Adipose tissue (tissue), 3 donors: ENCODE measurements around the gene RETN. TPM values are rescaled to one million over a fixed set of nuclear protein-coding genes. Genes with fewer than 3 reads are reported as not detected.

ENCODE experiments used
- H3K27ac ChIP-seq: one replicate; pipeline ENCODE4 v1.5.1; 2013; ENCODE audit warnings: low read depth, low read length
- WGBS, 3 donors: extraction: QIAGEN DNeasy Blood & Tissue Kit; methylation state at CpG; one replicate each; pipeline ENCODE4 v1.1.7; 2013; 5-methylcytosine and 5-hydroxymethylcytosine counted together
- polyA plus RNA-seq, 3 donors: library from polyadenylated mRNA; stranded (reverse); fragments of 200-250 nt; gene quantifications; one replicate each; pipeline ENCODE4 v1.2.3, GENCODE V29; 2013
- donor health status: healthy with polysubstance abuse.
- donor health status: Bipolar disorder and iron deficiency.
- donor health status: healthy.

RETN gene
- polyA plus RNA-seq, 3 donors: 5.0 to 20.0 (median 15.1) TPM

GRCh38 chr19:7677669-7678311 lies 8.9 kb downstream of the RETN start:
- H3K27ac ChIP-seq: peak overlapping the region; percentile 10
- 39 to 40% (median 39%) methylated on average over 12 of the region's 12 CpGs for WGBS, 3 donors

GRCh38 chr19:7678971-7679751 lies 10.3 kb downstream of the RETN start:
- 43 to 44% (median 44%) methylated on average over 30 of the region's 30 CpGs for WGBS, 3 donors
- H3K27ac ChIP-seq: no peak overlapping the region

GRCh38 chr19:7679771-7680605 lies 11.1 kb downstream of the RETN start:
- H3K27ac ChIP-seq: no peak overlapping the region
- WGBS, 3 donors: 42 to 50% (median 47%) methylated on average over 22 of the region's 22 CpGs

DNA sequence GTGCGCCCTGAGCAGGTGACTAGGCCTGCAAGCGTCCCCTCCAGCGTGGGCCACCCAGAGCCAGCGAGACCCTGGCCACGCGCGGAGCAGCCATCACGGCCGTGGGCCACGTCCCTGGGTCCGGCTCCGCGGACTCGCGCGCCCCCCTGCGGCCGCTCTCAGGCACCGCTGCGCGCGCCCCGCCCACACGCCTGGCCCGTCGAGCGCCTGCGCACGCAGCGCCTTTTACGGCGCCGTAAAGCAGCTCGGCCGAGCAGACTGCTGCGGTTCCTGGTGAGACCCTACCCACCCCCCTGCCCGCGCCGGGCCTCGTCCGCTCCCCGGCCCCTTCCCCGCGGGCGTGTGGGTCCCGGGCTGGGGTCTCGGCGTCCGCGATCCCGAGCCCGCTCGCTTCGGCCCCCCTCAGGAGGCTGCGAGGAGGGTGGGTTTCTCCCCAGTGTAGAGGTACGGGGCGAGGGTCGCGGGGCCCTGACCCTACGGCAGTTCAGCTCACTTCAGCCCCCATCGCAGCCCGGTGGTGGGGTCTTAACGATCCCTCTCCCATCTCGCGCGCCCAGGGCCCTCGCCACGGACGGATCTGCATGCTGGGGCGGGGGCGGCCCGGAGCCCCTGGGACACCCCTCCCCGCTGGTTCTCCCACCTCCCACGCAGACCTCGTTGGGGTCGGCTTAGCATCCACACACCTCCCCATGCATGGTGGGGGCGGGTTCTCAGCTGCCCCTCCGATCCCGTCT lies 11.9 kb downstream of the RETN start, which contains the start of gene TRAPPC5:
Gene TRAPPC5, plus strand, starts transcription at position 228 of the 734 bp plus-strand sequence. CDS start 1,421 bp downstream, outside the sequence.
- peak within 1 kb of the TSS; percentile 38 for H3K27ac ChIP-seq
- WGBS, 3 donors: 0% methylated on average over 58 to 79 of the region's 79 CpGs

- 2 to 5% (median 3%) methylated on average over 43 of the region's 43 CpGs for WGBS, 3 donors
- H3K27ac ChIP-seq: peak overlapping the region; percentile 38
Measured at GRCh38 chr19:7681340-7682174, 12.7 kb downstream of the RETN start.

- H3K27ac ChIP-seq: no peak overlapping the region
- 80 to 83% (median 81%) methylated on average over 54 to 74 of the region's 74 CpGs for WGBS, 3 donors
Measured at GRCh38 chr19:7682175-7682855, 13.5 kb downstream of the RETN start.

DNA sequence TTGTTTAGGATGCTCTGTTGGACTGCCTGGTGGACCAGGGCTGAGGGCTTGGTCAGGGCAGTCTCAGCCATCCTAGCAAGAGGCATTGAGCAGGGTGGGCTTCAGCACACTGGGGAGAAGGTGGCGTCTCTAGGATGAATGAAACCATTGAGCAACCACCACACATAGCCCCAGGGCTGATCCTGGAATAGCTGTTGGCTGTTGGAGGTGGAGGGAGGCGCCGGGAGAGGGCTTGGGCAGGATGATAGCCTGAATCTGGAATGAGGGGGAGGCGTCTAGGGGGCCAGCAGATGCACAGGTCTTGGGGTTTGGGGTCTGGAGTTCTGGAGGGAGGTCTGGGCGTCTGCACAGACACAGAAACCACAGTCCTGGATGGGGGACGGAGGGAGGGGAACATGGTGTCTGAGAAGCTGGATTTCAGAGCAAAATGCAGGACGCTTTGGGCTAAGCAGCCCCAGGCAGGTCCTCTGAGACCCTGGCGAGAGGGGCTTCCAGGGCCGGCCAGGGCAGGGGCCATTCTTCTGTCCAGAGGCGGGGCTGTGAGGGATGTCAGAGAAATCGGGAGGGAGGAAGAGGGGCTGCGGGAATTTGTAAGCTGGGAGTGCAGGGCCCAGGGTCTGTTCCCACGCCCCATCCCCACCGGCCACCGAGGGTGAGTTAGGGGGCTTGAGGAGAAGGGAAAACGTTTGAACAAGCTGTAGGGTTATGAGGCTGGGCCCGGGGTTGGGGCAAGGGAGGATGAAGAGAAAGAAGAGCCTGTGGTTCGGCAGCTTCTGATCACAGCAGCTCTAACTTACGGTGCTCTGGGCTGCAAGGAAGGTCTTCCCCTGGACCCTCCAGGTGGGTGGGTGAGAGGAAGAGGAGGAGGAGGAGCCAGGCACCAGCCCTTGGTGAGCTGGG lies 16.9 kb downstream of the RETN start:
- WGBS, 3 donors: 41 to 55% (median 47%) methylated on average over 19 of the region's 19 CpGs
- no peak overlapping the region for H3K27ac ChIP-seq

- 82 to 89% (median 86%) methylated on average over 12 of the region's 12 CpGs for WGBS, 3 donors
- H3K27ac ChIP-seq: no peak overlapping the region
Measured at GRCh38 chr19:7687177-7687576, 18.3 kb downstream of the RETN start.

DNA sequence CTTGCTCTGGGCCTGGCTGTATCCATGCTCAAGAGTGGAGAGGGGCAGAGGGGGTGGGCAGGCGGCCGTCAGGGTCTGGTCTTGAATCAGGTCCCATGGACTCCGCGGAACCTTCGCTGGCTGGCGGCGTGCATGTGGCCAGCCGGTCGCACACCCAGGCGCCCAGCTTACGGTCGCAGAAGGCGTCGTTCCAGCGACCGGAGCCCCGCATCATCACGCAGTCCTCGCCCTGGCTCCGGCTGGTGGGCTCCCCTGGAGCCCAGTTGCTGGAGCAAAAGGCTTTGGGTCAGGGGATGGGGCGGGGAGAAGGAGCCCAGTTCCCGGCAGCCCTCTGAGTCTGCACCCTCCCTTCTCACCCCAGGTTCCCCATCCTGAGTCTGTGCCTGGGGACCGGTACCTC lies 20.3 kb downstream of the RETN start:
- H3K27ac ChIP-seq: no peak overlapping the region
- WGBS, 3 donors: 21 to 34% (median 28%) methylated on average over 16 to 23 of the region's 23 CpGs

DNA sequence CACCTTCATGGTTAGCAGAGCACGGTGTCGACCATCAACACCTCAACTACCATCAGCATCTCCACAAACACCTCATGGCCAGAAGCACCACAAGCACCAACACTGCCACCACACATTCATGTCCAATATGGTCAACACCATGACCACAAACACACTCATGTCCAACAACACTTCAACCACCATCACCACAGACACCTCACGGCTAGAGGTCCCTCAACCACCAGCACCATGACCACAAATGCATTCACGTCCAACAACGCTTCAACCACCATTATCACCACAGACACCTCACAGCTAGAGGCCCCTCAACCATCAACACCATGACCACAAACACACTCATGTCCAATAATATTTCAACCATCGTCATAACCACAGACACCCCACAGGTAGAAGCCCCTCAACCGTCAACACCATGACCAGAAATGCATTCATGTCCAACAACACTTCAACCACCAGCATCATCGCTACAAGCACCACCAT lies 22.0 kb downstream of the RETN start:
- WGBS, 3 donors: 81 to 84% (median 84%) methylated on average over 8 of the region's 8 CpGs
- no peak overlapping the region for H3K27ac ChIP-seq

GRCh38 chr19:7691497-7691896 lies 22.6 kb downstream of the RETN start:
- H3K27ac ChIP-seq: no peak overlapping the region

DNA sequence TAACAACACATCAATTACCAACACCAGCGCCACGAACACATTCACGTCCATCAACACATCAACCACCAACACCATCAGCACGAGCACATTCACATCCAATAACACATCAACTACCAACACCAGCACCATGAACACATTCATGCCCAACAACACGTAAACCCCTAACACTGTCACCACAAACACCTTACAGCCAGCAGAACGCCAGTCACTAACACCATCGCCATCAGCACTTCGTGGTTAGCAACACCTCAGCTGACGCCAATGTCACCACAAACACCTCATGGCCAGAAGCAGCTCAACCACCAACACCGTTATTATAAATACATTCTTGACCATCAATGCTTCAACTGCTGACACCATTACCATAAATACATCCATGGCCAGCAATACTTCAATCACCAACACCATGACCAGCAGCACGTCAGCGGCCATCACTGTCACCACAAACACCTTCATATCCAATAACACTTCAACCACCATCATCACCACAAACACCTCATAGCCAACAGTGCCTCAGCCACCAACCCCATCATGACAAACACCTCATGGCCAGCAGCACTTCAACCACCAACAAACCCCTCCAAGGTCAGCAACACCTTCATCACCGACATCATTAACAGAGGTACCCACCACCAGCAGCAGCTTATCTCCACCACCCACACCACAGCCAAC lies 23.7 kb downstream of the RETN start:
- WGBS, 3 donors: 68 to 73% (median 69%) methylated on average over 13 of the region's 13 CpGs
- H3K27ac ChIP-seq: no peak overlapping the region

DNA sequence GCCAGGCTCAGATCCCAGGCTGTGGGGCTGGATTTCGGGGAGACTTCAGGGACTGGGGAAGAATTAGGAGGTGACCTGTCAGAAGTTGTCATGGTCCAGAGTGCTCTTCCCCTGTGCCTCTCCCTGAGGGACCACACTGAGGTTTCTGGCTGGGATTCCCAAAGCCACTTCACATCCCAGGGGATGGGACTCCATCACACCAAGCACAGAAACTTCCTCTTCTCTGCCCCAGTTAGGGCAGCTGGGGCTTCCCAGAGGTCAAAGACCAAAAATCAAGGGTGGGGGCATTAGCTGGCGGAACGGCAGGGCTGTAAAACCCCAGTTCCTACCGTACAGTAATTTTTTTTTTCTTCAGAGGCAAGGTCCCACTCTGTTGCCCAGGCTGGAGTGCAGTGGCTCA lies 25.6 kb downstream of the RETN start:
- 50 to 53% (median 51%) methylated on average over 4 of the region's 4 CpGs for WGBS, 3 donors
- H3K27ac ChIP-seq: no peak overlapping the region

DNA sequence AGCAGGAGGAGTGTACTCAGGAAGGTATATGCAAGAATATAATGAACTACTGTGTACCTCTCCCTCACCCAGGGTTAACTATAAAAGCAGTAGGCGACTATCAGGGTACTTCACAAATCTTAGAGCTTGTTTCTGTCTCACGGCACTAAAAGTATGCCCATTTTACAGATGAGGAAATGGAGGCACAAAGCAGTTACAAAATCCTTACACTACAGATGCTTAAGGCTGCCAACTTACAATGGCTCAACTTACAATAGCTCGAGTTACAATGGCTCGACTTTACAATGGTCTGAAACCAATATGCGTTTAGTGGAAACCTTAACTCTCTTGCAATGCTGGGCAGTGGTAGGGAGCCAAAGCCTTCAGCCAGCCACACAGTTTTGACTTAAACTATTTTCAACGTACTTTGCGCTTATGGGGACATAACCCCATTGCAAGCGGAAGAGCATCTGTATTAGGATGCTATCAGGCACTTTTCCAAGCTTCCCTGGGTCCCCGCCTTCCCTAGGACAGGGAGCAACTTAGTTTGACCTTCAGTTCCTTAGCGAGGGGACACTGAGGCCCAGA lies 29.0 kb downstream of the RETN start:
- 76 to 81% (median 78%) methylated on average over 10 of the region's 10 CpGs for WGBS, 3 donors
- no peak overlapping the region for H3K27ac ChIP-seq

- H3K27ac ChIP-seq: no peak overlapping the region
- WGBS, 3 donors: 22 to 27% (median 23%) methylated on average over 11 of the region's 11 CpGs
Measured at GRCh38 chr19:7698583-7698982, 29.7 kb downstream of the RETN start.
